ENCODE data around the gene MBLAC1.
A peak's percentile ranks its signal among the peaks of the same experiment; 100 is the strongest.

DNA sequence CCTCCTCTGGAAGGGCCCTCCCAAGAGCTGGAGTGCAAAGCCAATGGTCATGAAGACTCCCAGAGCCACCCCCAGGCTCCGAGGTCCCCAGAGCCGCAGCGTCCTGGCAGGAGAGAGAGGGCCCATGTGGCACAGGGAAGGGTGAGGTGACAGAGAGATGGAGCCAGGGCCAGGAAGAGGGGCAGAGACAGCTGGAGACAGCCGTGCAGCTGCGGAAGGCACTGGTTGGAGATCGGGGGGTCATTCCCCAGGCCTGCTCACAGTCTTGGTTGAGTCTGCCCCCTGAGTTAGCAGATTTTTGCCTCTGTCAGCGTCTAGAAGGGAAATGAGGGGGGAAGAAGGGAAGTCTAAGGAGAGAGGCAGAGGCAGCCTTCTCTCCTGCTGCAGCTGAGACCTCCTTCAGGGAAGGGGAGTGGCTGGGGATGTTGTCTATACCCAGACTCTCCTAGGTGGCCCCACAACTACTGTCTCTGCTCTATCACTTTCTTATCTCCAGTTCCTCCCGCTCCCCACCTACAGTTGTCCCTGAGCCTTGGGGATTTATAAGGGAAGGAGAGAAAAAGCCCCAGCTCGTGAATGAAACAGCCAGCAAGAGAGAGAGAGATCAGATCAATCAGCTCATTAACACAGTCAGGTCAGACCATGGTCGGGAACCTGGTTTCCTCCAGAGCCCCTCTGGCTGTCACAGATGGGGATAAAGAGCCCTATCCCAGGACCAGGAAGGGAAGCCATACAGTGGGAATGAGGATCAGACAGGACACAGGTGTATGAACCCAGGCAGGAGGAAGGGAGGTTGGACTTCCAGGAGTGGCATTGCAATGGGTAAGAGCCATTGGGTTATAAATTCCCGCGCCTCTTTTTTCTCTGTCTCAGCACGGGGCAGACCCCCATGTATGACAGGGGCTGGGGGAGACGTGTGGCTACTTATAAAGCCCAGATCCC lies 40.5 kb downstream of the MBLAC1 start:
- TF ChIP-seq EZH2 (IDR thresholded peaks at IDR 0.05), result no peak
- peak; percentile 18; the same call in 1 of the 2 replicates for TF ChIP-seq POLR2AphosphoS5 (IDR thresholded peaks at IDR 0.05; ENCODE audit: borderline replicate concordance, low read depth, low read length)

Measured in SK-N-MC (cell line).